ENCODE results near the gene LRRC10B. TPM values are rescaled to one million over a fixed set of nuclear protein-coding genes. Genes with fewer than 3 reads are reported as not detected.

LRRC10B gene
- total RNA-seq, 2 donors from 2014 or later: 0.37 to 1.1 TPM

DNA sequence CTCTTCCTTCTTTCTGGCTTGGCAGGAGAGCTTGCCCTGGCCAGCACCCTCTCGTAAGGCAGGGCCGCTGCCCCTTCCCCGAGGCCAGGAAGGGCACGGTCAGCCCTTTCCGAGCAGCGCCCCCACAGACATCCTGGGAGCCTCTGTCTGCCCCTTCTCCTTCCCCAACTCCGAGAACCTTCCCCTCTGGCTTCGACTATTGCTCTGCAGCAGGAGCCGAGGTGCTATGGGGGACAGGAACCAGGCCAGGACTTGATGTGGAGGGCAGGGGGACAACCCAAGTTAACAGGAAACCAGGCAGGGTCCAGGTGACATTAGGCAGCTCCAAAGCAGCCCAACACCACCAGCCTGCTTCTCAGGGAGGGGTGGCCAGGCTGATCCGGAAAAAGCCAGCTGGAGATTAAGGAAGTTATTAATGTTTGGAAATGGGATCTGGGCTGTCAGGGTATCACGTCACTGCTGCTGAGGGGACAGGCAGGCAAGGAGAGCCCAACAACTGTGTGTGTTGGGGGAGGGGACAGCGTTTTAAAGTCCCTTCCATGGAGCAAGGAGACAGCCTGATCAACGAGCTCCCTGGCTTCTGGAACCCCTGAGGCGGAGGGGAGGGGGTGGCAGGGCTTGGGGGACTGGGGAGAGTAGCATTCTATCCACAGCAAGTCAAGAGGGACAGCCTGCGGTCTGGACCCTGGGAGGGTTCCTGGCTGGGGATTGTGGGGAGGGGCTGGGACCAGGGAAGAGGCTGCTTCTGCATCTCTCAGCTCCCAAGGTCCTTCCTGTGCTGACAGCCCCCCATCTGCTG, 45.0 kb downstream of the LRRC10B start:
- TF ChIP-seq, protein P1, sequence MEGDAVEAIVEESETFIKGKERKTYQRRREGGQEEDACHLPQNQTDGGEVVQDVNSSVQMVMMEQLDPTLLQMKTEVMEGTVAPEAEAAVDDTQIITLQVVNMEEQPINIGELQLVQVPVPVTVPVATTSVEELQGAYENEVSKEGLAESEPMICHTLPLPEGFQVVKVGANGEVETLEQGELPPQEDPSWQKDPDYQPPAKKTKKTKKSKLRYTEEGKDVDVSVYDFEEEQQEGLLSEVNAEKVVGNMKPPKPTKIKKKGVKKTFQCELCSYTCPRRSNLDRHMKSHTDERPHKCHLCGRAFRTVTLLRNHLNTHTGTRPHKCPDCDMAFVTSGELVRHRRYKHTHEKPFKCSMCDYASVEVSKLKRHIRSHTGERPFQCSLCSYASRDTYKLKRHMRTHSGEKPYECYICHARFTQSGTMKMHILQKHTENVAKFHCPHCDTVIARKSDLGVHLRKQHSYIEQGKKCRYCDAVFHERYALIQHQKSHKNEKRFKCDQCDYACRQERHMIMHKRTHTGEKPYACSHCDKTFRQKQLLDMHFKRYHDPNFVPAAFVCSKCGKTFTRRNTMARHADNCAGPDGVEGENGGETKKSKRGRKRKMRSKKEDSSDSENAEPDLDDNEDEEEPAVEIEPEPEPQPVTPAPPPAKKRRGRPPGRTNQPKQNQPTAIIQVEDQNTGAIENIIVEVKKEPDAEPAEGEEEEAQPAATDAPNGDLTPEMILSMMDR (IDR thresholded peaks at IDR 0.05): no peak
- H3K9me3 ChIP-seq: no peaks in the 10 kb centered on the region
- H3K36me3 ChIP-seq: no peaks in the 10 kb centered on the region
- no peaks in the 10 kb centered on the region for H3K27me3 ChIP-seq
- H3K4me3 ChIP-seq: no peak overlapping the region
- peaks cover 0 to 72% of the 10 kb centered on the region in 2 donors for H3K4me1 ChIP-seq
- DNase-seq (ENCODE audit: low spot score): no peak
- peak overlapping the region; percentile 89 to 96 for H3K27ac ChIP-seq

GRCh38 chr11:61554172-61554988, 45.8 kb downstream of the LRRC10B start:
- TF ChIP-seq, protein P1 (IDR thresholded peaks at IDR 0.05): no peak

GRCh38 chr11:61555051-61555969, 46.8 kb downstream of the LRRC10B start:
- H3K36me3 ChIP-seq: no peaks in the 10 kb centered on the region
- no peaks in the 10 kb centered on the region for H3K9me3 ChIP-seq
- TF ChIP-seq, protein P1 (IDR thresholded peaks at IDR 0.05): peak in 1 of 2 donors; percentile 38
- H3K4me1 ChIP-seq: peaks cover 0 to 55% of the 10 kb centered on the region in 2 donors
- peak overlapping the region in 1 of 2 donors; percentile 20 for H3K4me3 ChIP-seq
- no peaks in the 10 kb centered on the region for H3K27me3 ChIP-seq
- no peak for DNase-seq (ENCODE audit: low spot score)
- no peak overlapping the region for H3K27ac ChIP-seq

More at GRCh38 chr11:61554172-61554988, 45.8 kb downstream of the LRRC10B start:
- Histone ChIP-seq H3K4me3 (no peak overlapping the region), H3K27me3 (no peaks in the 10 kb centered on the region), H3K27ac (no peak overlapping the region), H3K4me1 (peaks cover 0 to 64% of the 10 kb centered on the region in 2 donors), H3K9me3 (no peaks in the 10 kb centered on the region), H3K36me3 (no peaks in the 10 kb centered on the region)
- DNase-seq (ENCODE audit: low spot score): no peak

GRCh38 chr11:61555978-61556377, 47.4 kb downstream of the LRRC10B start:
- H3K9me3 ChIP-seq: no peaks in the 10 kb centered on the region
- TF ChIP-seq, protein P1 (IDR thresholded peaks at IDR 0.05): no peak
- no peak overlapping the region for H3K4me3 ChIP-seq
- no peak for DNase-seq (ENCODE audit: low spot score)
- peaks cover 0 to 48% of the 10 kb centered on the region in 2 donors for H3K4me1 ChIP-seq
- H3K27ac ChIP-seq: no peak overlapping the region
- no peaks in the 10 kb centered on the region for H3K27me3 ChIP-seq
- H3K36me3 ChIP-seq: no peaks in the 10 kb centered on the region

- no peaks in the 10 kb centered on the region for H3K27me3 ChIP-seq
- no peak for DNase-seq (ENCODE audit: low spot score)
Measured at GRCh38 chr11:61556621-61557020, 48.1 kb downstream of the LRRC10B start.

More at GRCh38 chr11:61556621-61557020, 48.1 kb downstream of the LRRC10B start:
- Histone ChIP-seq H3K9me3 (no peaks in the 10 kb centered on the region), H3K27ac (no peak overlapping the region), H3K4me3 (no peak overlapping the region), H3K4me1 (peaks cover 0 to 44% of the 10 kb centered on the region in 2 donors), H3K36me3 (no peaks in the 10 kb centered on the region)
- TF ChIP-seq, protein P1 (IDR thresholded peaks at IDR 0.05): no peak
